NCI-H1105 treated with DMSO at 0.1 percent for 48 hours (cell line): ENCODE data around the gene KPTN.

Source experiments
- DNase-seq: peaks from one replicate; lab custom pipeline; 2025; lab: John Stamatoyannopoulos, UW

The KPTN gene

GRCh38 chr19:47483800-47484690 lies at the start of gene KPTN:
TSS of gene KPTN (minus strand) at chr19:47484219. CDS start at chr19:47484160, 59 bp downstream.
- peak; percentile 89 for DNase-seq

GRCh38 chr19:47531640-47532387 lies 47.8 kb upstream of the KPTN start:
- no peak for DNase-seq

- no peak for DNase-seq
Measured at GRCh38 chr19:47529018-47529742, 45.2 kb upstream of the KPTN start.

GRCh38 chr19:47526798-47527197 lies 42.8 kb upstream of the KPTN start:
- DNase-seq = no peak

GRCh38 chr19:47523473-47523872 lies 39.5 kb upstream of the KPTN start:
- peak; percentile 36 for DNase-seq

GRCh38 chr19:47521473-47522180 lies 37.6 kb upstream of the KPTN start:
- DNase-seq = no peak

- DNase-seq = no peak
Measured at GRCh38 chr19:47520839-47521238, 36.8 kb upstream of the KPTN start.

GRCh38 chr19:47520343-47520806 lies 36.4 kb upstream of the KPTN start:
- DNase-seq = no peak

GRCh38 chr19:47518854-47519253 lies 34.8 kb upstream of the KPTN start:
- no peak for DNase-seq

- no peak for DNase-seq
Measured at GRCh38 chr19:47518139-47518538, 34.1 kb upstream of the KPTN start.

GRCh38 chr19:47514869-47515588 lies 31.0 kb upstream of the KPTN start, which contains the start of gene NAPA:
TSS of gene NAPA (minus strand) at chr19:47515063. CDS start at chr19:47514940, 123 bp downstream.
- DNase-seq = peak; percentile 100

GRCh38 chr19:47514151-47514868 lies 30.3 kb upstream of the KPTN start:
- no peak for DNase-seq

- no peak for DNase-seq
Measured at GRCh38 chr19:47512948-47513319, 28.9 kb upstream of the KPTN start.

- DNase-seq = no peak
Measured at GRCh38 chr19:47512183-47512947, 28.3 kb upstream of the KPTN start.

- no peak for DNase-seq
Measured at GRCh38 chr19:47511681-47512080, 27.7 kb upstream of the KPTN start.

GRCh38 chr19:47511128-47511517 lies 27.1 kb upstream of the KPTN start:
- no peak for DNase-seq

GRCh38 chr19:47510516-47511127 lies 26.6 kb upstream of the KPTN start:
- DNase-seq = no peak

GRCh38 chr19:47509973-47510372 lies 26.0 kb upstream of the KPTN start:
- no peak for DNase-seq
